Nephron (organoid): ENCODE measurements around the gene TMEM72.

Experiments
- H3K27ac Mint-ChIP-seq, 3 experiments: 2 replicates each; pipeline ENCODE4 v1.8.0; 2020; ENCODE audit warnings: mixed read lengths in 3 of 3, mild to moderate bottlenecking in 2 of 3, moderate library complexity in 1 of 3
- H3K27me3 Mint-ChIP-seq: 2 replicates; pipeline ENCODE4 v1.8.0; 2021; ENCODE audit warnings: low read depth, mild to moderate bottlenecking, moderate library complexity, mixed read lengths
- H3K36me3 Mint-ChIP-seq: 2 replicates; pipeline ENCODE4 v1.8.0; 2020; ENCODE audit warnings: low read depth, mixed read lengths
- H3K4me1 Mint-ChIP-seq: 2 replicates; pipeline ENCODE4 v1.8.0; 2020; ENCODE audit warnings: mixed read lengths
- H3K4me3 Mint-ChIP-seq, 3 experiments: 2 replicates each; pipeline ENCODE4 v1.8.0; 2020; ENCODE audit warnings: mild to moderate bottlenecking in 3 of 3, mixed read lengths in 3 of 3, moderate library complexity in 2 of 3
- H3K9me3 Mint-ChIP-seq: 2 replicates; pipeline ENCODE4 v1.8.0; 2020; ENCODE audit warnings: mixed read lengths
- TF ChIP-seq, protein P1 (sequence below), 3 experiments: fragments of 200-600 bp; sonication (generic); IDR thresholded peaks; one replicate each; pipeline ENCODE4 v1.5.0; 2021; ENCODE audit warnings: antibody characterized with exemption in 3 of 3; ENCODE audit not compliant: unreplicated experiment in 3 of 3

The TMEM72 gene

DNA sequence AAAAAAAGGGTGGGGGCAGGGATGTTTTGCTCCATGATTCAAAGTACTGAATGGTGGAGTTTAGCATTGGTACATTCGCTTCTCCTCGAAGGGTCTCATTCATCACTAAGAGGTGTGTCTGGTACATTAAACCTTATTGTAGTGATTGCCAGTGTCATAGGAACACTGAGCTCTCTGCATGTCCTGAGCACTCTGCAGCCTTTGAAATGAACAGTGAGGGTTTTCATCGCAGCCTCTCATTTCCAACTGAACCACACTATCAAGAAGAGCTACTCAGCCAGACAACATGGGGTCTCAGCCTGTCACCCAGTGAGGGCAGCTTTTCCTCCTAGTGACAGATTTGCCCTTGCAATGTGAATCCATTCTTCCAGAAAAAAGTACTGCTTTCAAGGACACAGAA lies 75.0 kb downstream of the TMEM72 start:
- Mint-ChIP-seq H3K36me3 (peaks cover 26% of the 10 kb centered on the region), H3K4me1 (peaks cover 47% of the 10 kb centered on the region), H3K27me3 (no peaks in the 10 kb centered on the region), H3K27ac (no peak overlapping the region), H3K4me3 (no peak overlapping the region), H3K9me3 (no peaks in the 10 kb centered on the region)
- TF ChIP-seq, protein P1, sequence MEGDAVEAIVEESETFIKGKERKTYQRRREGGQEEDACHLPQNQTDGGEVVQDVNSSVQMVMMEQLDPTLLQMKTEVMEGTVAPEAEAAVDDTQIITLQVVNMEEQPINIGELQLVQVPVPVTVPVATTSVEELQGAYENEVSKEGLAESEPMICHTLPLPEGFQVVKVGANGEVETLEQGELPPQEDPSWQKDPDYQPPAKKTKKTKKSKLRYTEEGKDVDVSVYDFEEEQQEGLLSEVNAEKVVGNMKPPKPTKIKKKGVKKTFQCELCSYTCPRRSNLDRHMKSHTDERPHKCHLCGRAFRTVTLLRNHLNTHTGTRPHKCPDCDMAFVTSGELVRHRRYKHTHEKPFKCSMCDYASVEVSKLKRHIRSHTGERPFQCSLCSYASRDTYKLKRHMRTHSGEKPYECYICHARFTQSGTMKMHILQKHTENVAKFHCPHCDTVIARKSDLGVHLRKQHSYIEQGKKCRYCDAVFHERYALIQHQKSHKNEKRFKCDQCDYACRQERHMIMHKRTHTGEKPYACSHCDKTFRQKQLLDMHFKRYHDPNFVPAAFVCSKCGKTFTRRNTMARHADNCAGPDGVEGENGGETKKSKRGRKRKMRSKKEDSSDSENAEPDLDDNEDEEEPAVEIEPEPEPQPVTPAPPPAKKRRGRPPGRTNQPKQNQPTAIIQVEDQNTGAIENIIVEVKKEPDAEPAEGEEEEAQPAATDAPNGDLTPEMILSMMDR (IDR thresholded peaks at IDR 0.05; ENCODE audit: unreplicated experiment in 3 of 3) = no peak
